GM12878 (cell line): Measurements from ENCODE around the gene PPP1R10. TPM values are rescaled to one million over a fixed set of nuclear protein-coding genes. Genes with fewer than 3 reads are reported as not detected.

Source experiments
- ATAC-seq: fragments of 200-7000 bp; cut with Tn5 transposase; 3 replicates; pipeline ENCODE4 v1.9.1; 2020; ENCODE audit warnings: mild to moderate bottlenecking, moderate library complexity
- BruUV-seq: library from RNA; stranded (reverse); fragments of 400-500 nt; replicated peaks from 2 replicates; lab custom pipeline; 2021; lab: Mats Ljungman, UMichigan
- CTCF ChIA-PET: fragments of 300-600 bp; sonication (Branson Sonifier 250); formaldehyde crosslinking; extraction: SDS; loops from one replicate; lab custom pipeline; 2021; ENCODE audit warnings: inconsistent platforms; lab: Yijun Ruan, JAX
- POLR2A ChIA-PET: fragments of 350-600 bp; formaldehyde crosslinking; extraction: SDS; loops from one replicate; lab custom pipeline; 2021; ENCODE audit warnings: inconsistent platforms; lab: Charles Lee
- RAD21 ChIA-PET: fragments of 300-600 bp; sonication (Branson Sonifier 250); formaldehyde crosslinking; loops from one replicate; lab custom pipeline; 2023; ENCODE audit warnings: antibody characterized with exemption; ENCODE audit not compliant: unreplicated experiment; lab: Charles Lee
- SMC1A ChIA-PET: fragments of 300-600 bp; sonication (Branson Sonifier 250); formaldehyde crosslinking; loops from one replicate; lab custom pipeline; 2023; ENCODE audit not compliant: unreplicated experiment, uncharacterized antibody; lab: Charles Lee
- DNase-seq: peaks from one replicate; pipeline ENCODE4 v3.0.0-alpha.2; 2011; ENCODE audit warnings: low read depth, low spot score
- FAIRE-seq: peaks from 3 replicates; lab custom pipeline; 2011; peaks lifted over from hg19 to GRCh38; lab: Jason Lieb, UNC
- H2AFZ ChIP-seq: 2 replicates; pipeline ENCODE4 v1.6.0; 2011; ENCODE audit warnings: low read depth, low read length, control low read depth; ENCODE audit not compliant: control insufficient read depth
- H3K27ac ChIP-seq: 2 replicates; pipeline ENCODE4 v1.5.1; 2011; ENCODE audit warnings: control low read depth; ENCODE audit not compliant: control insufficient read depth, insufficient read depth
- H3K27me3 ChIP-seq, 2 experiments: replicated peaks in 1 of 2; 2 replicates each; pipeline versions ENCODE4 v1.6.0 to v1.6.1; 2011; ENCODE audit warnings: low read length in 1 of 2; ENCODE audit not compliant: control insufficient read depth in 2 of 2, insufficient read depth in 2 of 2
- H3K36me3 ChIP-seq, 2 experiments: 2 replicates each; pipeline ENCODE4 v1.5.1; 2011; ENCODE audit warnings: low read length in 1 of 2; ENCODE audit not compliant: control insufficient read depth in 2 of 2, insufficient read depth in 2 of 2
- H3K4me1 ChIP-seq: 2 replicates; pipeline ENCODE4 v1.6.1; 2011; ENCODE audit warnings: mild to moderate bottlenecking, low read length, moderate library complexity, mixed read lengths; ENCODE audit not compliant: control insufficient read depth, insufficient read depth
- H3K4me2 ChIP-seq: 2 replicates; pipeline ENCODE4 v1.6.0; 2011; ENCODE audit warnings: control low read depth; ENCODE audit not compliant: control insufficient read depth, insufficient read depth
- H3K4me3 ChIP-seq: fragments of 200-600 bp; sonication (generic); 2 replicates; pipeline ENCODE4 v1.5.1; 2016
- H3K79me2 ChIP-seq: 2 replicates; pipeline ENCODE4 v1.6.0; 2011; ENCODE audit warnings: low read length; ENCODE audit not compliant: control insufficient read depth, insufficient read depth
- H3K9ac ChIP-seq: 2 replicates; pipeline ENCODE4 v1.8.0; 2011; ENCODE audit warnings: low read length, control low read depth, mixed read lengths; ENCODE audit not compliant: control insufficient read depth, insufficient read depth
- H3K9me3 ChIP-seq: replicated peaks from 3 replicates; pipeline ENCODE4 v1.5.1; 2011; ENCODE audit warnings: mild to moderate bottlenecking, low read length; ENCODE audit not compliant: control insufficient read depth, insufficient read depth
- H4K20me1 ChIP-seq: 2 replicates; pipeline ENCODE4 v1.6.0; 2011; ENCODE audit not compliant: control insufficient read depth, insufficient read depth
- ASH2L ChIP-seq: fragments of 300-600, 200-600 bp; sonication (generic); IDR thresholded peaks from 2 replicates; pipeline ENCODE4 v1.6.1; 2017; ENCODE audit warnings: low read depth, mild to moderate bottlenecking, borderline replicate concordance
- CBFB ChIP-seq: IDR thresholded peaks from 2 replicates; pipeline ENCODE4 v1.6.1; 2016; ENCODE audit warnings: antibody characterized with exemption, low read depth
- FOXM1 ChIP-seq: IDR thresholded peaks from 2 replicates; pipeline ENCODE4 v1.6.1; 2012; ENCODE audit warnings: low read depth, mild to moderate bottlenecking, inconsistent platforms, low read length, moderate library complexity
- IRF5 ChIP-seq: fragments of 450-650 bp; IDR thresholded peaks from 2 replicates; pipeline ENCODE4 v1.6.1; 2017; ENCODE audit warnings: borderline replicate concordance
- LARP7 ChIP-seq: fragments of 450-650 bp; IDR thresholded peaks from 2 replicates; pipeline ENCODE4 v1.6.1; 2017; ENCODE audit warnings: mild to moderate bottlenecking
- MTA2 ChIP-seq: fragments of 450-650 bp; IDR thresholded peaks from 2 replicates; pipeline ENCODE4 v1.6.1; 2016; ENCODE audit warnings: low read depth, mild to moderate bottlenecking, moderate library complexity
- NFYA ChIP-seq: IDR thresholded peaks from 2 replicates; pipeline ENCODE4 v1.6.1; 2011; ENCODE audit warnings: low read depth, mild to moderate bottlenecking, low read length, improper control_type of control experiment, borderline replicate concordance
- NR2F1 ChIP-seq: fragments of 450-650 bp; conservative IDR thresholded peaks from 2 replicates; pipeline ENCODE4 v1.6.1; 2017; ENCODE audit warnings: mild to moderate bottlenecking
- NRF1 ChIP-seq: conservative IDR thresholded peaks from 2 replicates; pipeline ENCODE4 v1.6.1; 2011; ENCODE audit warnings: mild to moderate bottlenecking, low read depth, low read length, improper control_type of control experiment
- PKNOX1 ChIP-seq: fragments of 450-650 bp; IDR thresholded peaks from 2 replicates; pipeline ENCODE4 v1.6.1; 2016; ENCODE audit warnings: mild to moderate bottlenecking
- PML ChIP-seq: IDR thresholded peaks from 2 replicates; pipeline ENCODE4 v1.6.1; 2012; ENCODE audit warnings: low read length, inconsistent platforms
- REST ChIP-seq: IDR thresholded peaks from 2 replicates; pipeline ENCODE4 v1.6.1; 2012; ENCODE audit warnings: mild to moderate bottlenecking, low read depth, low read length
- SMAD1 ChIP-seq: fragments of 450-650 bp; IDR thresholded peaks from 2 replicates; pipeline ENCODE4 v1.6.1; 2018; ENCODE audit warnings: mild to moderate bottlenecking, low read depth; ENCODE audit not compliant: partially characterized antibody
- SMAD5 ChIP-seq: IDR thresholded peaks from 2 replicates; pipeline ENCODE4 v1.6.1; 2016; ENCODE audit warnings: antibody characterized with exemption, low read depth
- SUZ12 ChIP-seq: fragments of 200-600 bp; sonication (generic); IDR thresholded peaks from one replicate; pipeline ENCODE4 v1.6.1; 2018; ENCODE audit warnings: antibody characterized with exemption, mild to moderate bottlenecking; ENCODE audit not compliant: unreplicated experiment
- TCF7 ChIP-seq: IDR thresholded peaks from 2 replicates; pipeline ENCODE4 v1.6.1; 2014; ENCODE audit warnings: antibody characterized with exemption, borderline replicate concordance
- ZNF622 ChIP-seq: fragments of 450-650 bp; IDR thresholded peaks from 2 replicates; pipeline ENCODE4 v1.6.1; 2017; ENCODE audit warnings: mild to moderate bottlenecking, inconsistent platforms
- ZZZ3 ChIP-seq: IDR thresholded peaks from 2 replicates; pipeline ENCODE4 v1.6.1; 2011; ENCODE audit warnings: low read depth; ENCODE audit not compliant: control insufficient read depth, insufficient read length
- WGBS: methylation state at CpG from one replicate; pipeline ENCODE4 v1.1.6; 2016; ENCODE audit warnings: low lambda C conversion rate; ENCODE audit not compliant: insufficient replicate concordance, insufficient coverage; ENCODE audit errors: missing lambda C conversion rate; 5-methylcytosine and 5-hydroxymethylcytosine counted together
- in situ Hi-C: fragments of 300-500 bp; cut with MboI; formaldehyde crosslinking; loops from 9 replicates; pipeline ENCODE4 v1.14.3; 2018; ENCODE audit warnings: mixed read lengths
- intact Hi-C: fragments of 100-400 bp; cut with micrococcal nuclease; formaldehyde crosslinking; loops from one replicate; pipeline ENCODE4 v1.14.2; 2022; ENCODE audit not compliant: unreplicated experiment
- polyA plus RNA-seq, 11 experiments: library from polyadenylated mRNA; depleted of rRNA in 4 of 11; unstranded in 6 of 11; stranded (reverse) in 5 of 11; fragments of >200 nt; fragmentation: Nextera tagmentation in 4 of 11; fragmentation: Illumina TruSeq in 1 of 11; extraction: Ambion mirVana in 4 of 11; extraction: Trizol in 1 of 11; gene quantifications; 1 replicate in 1 of 11; 2 replicates in 10 of 11; pipeline versions ENCODE4 v1.2.1 to v1.2.3, GENCODE V29; 2011 to 2016; ENCODE audit warnings: inconsistent platforms in 2 of 11, missing spikeins in 2 of 11, low read depth in 1 of 11
- total RNA-seq, 4 experiments: library from RNA; depleted of rRNA in 3 of 4; stranded (reverse); fragments of >200 nt in 3 of 4; fragmentation: Illumina TruSeq in 1 of 4; extraction: Trizol in 1 of 4; gene quantifications; 2 replicates each; pipeline versions ENCODE4 v1.2.1 to v1.2.3, GENCODE V29; 2013 to 2021

Gene PPP1R10
- total and polyA plus RNA-seq, 10 of the 15 experiments (the other 5 are each of a cell fraction or from before 2014, with no cell fraction given), result 11.3 to 83.8 (median 41.2) TPM

GRCh38 chr6:30570263-30570662 lies 46.8 kb downstream of the PPP1R10 start (continued):
- TF ChIP-seq IRF5 (no peak), MTA2 (no peak), CBFB (no peak), ASH2L (no peak), NFYA (no peak), LARP7 (no peak)

- H3K27me3 ChIP-seq, result no peaks in the 10 kb centered on the region
- in situ Hi-C loops, result no loop called here
- H4K20me1 ChIP-seq, result no peaks in the 10 kb centered on the region
- FAIRE-seq (no peak), ATAC-seq (peak; percentile 34), DNase-seq (no peak)
- intact Hi-C loops, result no loop called here
- ChIA-PET POLR2A (no interaction called here), RAD21 (no interaction called here), SMC1A (no interaction called here), CTCF (interaction anchor here (2.5 kb wide), 1 partner anchor 23 kb away, joined by 9 read pairs; no protein-coding TSS in a partner anchor)
- H3K9me3 ChIP-seq, result no peaks in the 10 kb centered on the region
- no TSS peak for BruUV-seq
- no peak overlapping the region for H3K27ac ChIP-seq
- H3K4me1 ChIP-seq, result peaks cover 15% of the 10 kb centered on the region
- H3K4me2 ChIP-seq, result no peak overlapping the region
- no peak overlapping the region for H2AFZ ChIP-seq
- WGBS, result 64% methylated on average over 3 of the region's 3 CpGs
- H3K36me3 ChIP-seq, result no peaks in the 10 kb centered on the region
- H3K79me2 ChIP-seq, result peaks cover 22% of the 10 kb centered on the region
- no peak overlapping the region for H3K4me3 ChIP-seq
- H3K9ac ChIP-seq, result no peak overlapping the region
- TF ChIP-seq TCF7 (no peak), LARP7 (no peak), ZNF622 (no peak), ZZZ3 (no peak), MTA2 (peak; percentile 28; the same call in 1 of the 2 replicates), SMAD5 (no peak), SUZ12 (no peak), PML (no peak), NR2F1 (peak; percentile 45; the same call in 1 of the 2 replicates), REST (no peak), PKNOX1 (0 out of 2 replicates have a peak, but pooled peaks have one; percentile 36), SMAD1 (peak; percentile 67), NRF1 (no peak), FOXM1 (no peak)
These were observed 48.8 kb downstream of the PPP1R10 start for GRCh38 chr6:30568245-30568644.
